ENCODE data around the gene DOK6.

DNA sequence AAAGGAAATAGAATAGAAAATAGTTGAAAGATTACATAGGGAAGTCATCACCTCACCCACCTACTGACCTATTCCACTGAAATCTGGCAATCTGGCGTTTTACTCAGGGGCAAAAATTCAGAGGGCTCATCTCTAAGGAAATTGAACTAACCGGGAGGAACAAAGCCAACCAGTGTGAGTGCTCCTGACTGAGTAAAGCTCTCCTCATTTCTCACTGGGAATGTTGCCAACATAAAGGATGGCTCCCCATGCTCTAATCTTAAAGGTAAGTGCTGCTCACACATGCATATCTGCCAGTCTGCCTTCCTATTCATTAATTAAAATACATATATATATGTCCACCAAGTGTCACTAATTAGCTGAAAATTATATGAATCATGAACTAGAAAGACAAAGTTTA lies 13.5 kb upstream of the DOK6 start:
- TF ChIP-seq POLR2A (IDR thresholded peaks at IDR 0.05; ENCODE audit: low read depth, low read length) (no peak), POLR2AphosphoS5 (IDR thresholded peaks at IDR 0.05; ENCODE audit: low read depth, low read length) (no peak), SPI1 (IDR thresholded peaks at IDR 0.05; ENCODE audit: low read depth, low read length) (no peak), PAX5 (IDR thresholded peaks at IDR 0.05; ENCODE audit: insufficient read depth, low read length, severe bottlenecking) (no peak), TAF1 (IDR thresholded peaks at IDR 0.05; ENCODE audit: low read depth, low read length) (no peak), POU2F2 (IDR thresholded peaks at IDR 0.05; ENCODE audit: low read depth, low read length) (no peak)

All from GM12891 (cell line).